NCI-H1092 treated with DMSO at 0.1 percent for 48 hours (cell line): ENCODE measurements around the gene CYB561.
A peak's percentile ranks its signal among the peaks of the same experiment; 100 is the strongest.
"Not testable (repeated sequence)": the region's sequence is repeated elsewhere in the genome, so short reads cannot be mapped to it uniquely, and the experiment has no call there.

Experiments used
- DNase-seq: peaks from one replicate; lab custom pipeline; 2025; lab: John Stamatoyannopoulos, UW

CYB561 gene

DNA sequence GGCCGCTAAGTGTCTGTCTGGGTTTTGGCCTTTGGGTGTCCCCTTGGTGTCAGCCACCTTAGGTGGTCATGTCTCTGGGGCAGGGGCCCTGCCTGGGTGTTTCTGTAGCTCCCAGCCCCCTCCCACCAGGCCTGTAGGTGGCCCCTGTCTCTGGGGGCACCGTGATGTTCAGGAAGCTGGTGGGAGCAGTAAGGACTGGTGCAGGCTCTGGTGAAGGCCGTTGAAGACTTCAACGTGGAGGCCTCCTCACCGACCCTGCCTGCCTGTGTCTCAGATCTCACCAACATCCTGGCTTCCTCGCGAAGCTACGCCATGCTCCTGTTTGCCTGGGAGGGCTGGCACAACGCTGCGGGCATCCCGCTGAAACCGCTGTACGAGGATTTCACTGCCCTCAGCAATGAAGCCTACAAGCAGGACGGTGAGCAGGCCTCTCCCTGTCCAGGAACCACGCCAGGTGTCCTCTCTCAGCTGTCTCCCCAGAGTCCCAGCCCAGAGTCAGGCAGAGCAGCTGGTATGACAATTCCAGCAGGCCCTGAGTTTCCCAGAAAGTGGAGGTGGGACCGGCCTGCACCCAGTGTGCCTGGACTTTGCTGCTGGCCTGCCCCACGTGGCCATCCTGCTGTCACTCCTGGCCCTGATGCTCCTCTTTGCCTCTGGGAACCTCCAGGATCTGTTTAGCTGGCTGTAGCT is 33.5 kb upstream of the CYB561 start:
- DNase-seq: peak; percentile 57

DNA sequence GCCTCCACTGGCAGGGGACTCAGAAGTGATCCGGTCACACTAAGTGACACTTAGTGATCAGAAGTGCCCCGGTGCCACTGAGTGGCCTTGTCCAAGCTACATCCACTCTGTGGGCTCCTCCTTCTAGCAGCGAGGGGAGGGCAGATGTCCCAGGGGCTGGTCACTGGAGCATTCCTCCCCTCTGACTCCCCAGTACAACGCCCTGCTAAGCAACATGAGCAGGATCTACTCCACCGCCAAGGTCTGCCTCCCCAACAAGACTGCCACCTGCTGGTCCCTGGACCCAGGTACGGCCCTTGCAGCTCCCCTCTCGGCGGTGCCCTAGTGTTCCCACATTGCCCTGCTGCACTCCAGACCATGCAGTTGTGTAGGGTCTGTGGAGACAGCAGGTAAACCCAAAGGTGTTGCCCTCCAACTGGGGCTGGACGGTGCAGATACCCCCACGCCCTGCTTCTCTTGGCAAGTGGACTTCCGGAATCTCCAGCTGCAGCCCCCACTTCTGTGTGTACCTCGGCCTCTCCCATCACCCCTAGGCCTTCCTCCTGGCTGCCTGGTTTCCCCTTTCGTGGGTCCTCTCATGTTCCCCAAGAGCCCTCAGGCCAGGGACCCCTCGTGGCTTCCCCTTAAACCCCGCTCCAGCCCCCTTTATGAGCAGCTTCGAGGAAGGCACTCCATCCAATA is 32.8 kb upstream of the CYB561 start:
- peak; percentile 34 for DNase-seq

DNA sequence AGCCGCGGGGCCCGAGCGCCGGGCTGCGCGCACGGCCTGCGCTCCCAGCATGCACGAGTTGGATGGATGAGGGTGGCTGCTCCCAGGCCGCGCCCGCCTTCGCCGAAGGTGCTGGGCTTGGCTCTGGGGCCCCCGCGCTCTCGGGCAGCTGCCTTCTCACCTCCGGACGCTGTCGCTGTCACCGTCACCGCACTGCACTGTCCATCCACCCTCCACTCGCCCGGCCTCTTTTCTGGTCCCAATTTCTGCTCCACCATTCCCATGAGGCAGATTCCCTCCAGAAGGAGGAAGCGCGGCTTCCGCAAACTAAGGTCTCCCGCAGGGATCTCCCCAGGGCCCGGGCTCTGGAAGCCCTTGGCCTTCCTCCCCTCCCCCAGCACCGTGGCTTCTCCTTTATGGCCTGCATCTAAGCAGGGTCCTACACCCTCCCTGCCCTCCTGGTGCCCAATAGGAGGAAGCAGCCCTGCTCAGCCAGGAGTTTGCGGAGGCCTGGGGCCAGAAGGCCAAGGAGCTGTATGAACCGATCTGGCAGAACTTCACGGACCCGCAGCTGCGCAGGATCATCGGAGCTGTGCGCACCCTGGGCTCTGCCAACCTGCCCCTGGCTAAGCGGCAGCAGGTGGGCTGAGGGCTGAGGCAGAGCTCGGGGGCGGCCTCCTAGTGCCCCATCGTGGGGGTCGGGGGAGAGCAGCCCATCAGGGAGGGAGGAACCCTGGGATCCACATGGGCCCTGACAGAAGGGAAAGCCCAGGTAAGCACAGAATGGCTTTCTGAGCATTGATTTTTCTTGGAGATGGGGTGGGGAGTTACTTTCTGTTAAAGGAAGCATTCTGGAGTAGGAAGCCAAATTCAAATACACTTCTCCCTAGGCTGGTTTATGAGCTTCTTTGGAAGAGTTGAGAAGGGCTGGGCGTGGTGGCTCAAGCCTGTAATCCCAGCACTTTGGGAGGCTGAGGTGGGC is 31.7 kb upstream of the CYB561 start:
- DNase-seq: peak; percentile 66

DNA sequence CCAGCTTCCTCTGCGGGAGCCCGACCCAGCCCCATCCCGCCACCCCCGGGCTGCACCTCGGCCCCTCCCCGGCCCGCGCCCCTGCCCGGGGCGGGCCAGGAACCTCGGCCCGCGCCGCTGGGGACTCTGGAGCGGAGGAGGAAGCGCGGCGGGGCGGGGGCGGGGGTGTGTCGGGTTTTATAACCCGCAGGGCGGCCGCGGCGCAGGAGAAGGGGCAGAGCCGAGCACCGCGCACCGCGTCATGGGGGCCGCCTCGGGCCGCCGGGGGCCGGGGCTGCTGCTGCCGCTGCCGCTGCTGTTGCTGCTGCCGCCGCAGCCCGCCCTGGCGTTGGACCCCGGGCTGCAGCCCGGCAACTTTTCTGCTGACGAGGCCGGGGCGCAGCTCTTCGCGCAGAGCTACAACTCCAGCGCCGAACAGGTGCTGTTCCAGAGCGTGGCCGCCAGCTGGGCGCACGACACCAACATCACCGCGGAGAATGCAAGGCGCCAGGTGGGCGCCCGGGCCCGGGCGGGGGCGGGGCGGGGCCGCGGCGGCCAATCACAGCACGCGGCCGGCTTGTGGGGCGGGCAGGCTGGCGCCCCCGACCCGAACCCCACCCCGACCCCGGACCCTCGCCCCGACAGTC is 30.9 kb upstream of the CYB561 start, which contains the start of gene ACE:
Gene ACE (plus strand): TSS at position 208 of the 626 bp plus-strand sequence. CDS start 34 bp downstream, at position 242.
- DNase-seq: peak; percentile 63

DNA sequence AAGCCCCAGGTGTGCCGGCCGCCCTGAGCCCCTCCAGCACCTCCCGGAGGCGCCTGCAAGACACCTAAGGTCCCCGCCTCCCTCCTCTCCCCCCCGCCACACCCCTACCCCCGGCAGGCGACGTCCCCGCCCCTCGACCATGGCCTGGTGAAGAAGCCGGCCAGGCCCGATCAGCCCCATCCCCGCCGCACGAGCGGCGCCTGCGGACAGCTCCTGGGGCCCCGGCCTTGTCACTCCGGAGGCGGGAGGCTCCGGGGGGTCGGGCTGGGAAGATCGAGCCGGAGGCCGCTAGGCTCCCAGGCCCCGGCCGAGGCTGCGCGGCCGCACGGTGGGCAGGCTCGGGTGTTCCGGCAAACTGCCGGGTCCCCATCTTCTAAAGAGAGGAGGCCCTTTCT is 30.4 kb upstream of the CYB561 start:
- DNase-seq: peak; percentile 60

DNA sequence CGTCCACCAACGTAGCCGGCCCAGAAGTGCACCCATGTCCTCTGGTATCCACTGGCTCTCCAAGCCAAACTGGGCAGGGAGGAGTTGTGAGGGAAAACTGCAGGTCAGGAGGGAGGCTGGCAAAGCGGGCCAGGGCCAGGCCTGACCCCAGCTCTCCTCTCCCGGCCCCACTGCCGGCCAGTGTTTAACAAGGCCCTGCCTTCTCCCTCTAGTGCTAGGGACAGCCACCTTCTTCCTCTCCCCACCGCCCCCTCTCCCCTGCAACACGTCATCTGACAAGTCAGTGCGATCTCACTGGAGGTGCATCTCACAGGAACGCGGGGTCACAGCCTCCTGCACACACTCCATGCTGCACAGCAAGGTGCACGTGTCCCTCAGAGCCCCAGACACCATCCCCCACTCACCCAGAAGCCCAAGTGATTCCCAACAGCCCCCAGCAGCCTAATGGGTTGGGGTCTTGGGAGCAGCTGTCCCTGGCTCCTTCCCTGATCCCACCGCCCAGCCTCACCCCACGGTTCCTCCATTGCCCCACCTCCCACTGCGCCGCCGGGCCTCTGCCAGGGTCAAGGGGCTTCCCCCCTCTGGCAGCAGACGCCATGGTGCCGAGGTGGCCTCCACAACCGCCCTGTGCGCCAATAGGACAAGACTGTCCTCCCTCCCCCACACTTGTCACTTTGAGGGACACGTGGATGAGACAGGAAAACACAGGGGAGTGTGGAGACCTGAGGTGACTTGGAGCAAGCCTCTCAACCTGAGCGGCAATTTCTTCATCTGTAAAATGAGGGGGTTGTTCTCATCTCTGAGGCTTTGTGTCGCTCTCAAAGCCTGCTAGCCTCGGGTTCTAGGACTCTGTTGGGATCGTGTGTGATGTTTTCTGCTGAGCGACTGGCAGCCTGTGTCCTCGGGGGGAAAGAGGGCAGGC is 29.6 kb upstream of the CYB561 start:
- DNase-seq: no peak

DNA sequence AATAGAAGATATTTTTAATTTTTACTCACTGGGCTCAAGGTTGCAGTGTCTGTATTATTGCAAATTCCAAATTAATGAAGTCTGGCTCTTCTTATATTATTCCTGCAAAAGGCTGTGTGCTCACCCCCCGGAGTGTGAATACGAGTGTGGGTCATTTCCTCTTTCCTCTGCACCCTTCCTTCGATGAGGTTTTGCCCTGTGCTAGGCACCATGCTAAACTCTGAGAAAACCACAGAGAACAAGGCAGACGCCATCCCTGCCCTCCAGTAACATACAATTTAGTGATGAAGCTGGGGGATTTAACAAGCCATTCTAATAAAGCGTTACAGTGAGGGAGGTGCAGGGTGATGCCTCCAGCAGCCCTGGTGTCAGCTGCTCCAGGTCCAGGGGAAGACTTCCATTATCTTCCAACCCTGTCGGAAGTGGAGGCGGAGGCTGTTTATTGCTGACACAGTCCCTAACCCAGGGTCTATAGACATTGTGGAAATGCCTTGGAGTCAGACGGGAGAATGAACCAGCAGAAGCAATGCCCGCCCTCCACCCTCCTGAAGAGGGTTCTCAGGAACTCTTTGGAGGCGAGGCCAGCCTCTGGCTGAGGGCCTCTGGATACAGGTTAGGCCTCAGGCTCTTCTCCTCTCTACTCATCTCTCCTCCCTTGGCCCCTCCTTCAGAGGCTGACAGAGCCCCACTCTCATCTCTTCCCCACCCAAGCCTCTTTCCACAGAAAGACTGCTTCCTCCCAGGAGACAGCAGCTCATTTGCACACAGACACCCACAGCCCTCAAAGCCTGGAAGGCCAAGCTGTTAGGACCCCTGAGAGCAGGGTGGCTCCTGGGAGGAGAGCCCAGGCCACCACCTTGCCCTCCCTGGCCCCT is 28.7 kb upstream of the CYB561 start:
- no peak for DNase-seq

DNA sequence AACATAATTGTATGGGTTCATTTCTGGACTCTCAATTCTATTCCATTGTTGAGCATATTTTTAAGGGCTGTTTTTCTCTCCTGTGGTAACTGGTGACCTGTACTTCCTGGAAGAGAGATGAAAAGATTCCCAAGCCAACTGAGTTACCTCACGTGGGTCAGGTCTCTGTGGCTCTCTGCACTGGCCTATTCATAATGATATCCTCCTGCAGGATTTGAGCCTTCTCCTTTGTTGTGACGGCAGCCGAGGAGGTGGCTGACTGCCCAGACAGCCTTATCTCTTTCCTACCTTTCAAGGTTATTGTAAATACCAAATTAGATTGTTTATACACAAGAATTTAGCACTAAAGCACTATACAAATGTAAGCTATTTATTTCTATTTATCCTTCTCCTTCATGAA is 28.1 kb upstream of the CYB561 start:
- peak; percentile 18 for DNase-seq

DNA sequence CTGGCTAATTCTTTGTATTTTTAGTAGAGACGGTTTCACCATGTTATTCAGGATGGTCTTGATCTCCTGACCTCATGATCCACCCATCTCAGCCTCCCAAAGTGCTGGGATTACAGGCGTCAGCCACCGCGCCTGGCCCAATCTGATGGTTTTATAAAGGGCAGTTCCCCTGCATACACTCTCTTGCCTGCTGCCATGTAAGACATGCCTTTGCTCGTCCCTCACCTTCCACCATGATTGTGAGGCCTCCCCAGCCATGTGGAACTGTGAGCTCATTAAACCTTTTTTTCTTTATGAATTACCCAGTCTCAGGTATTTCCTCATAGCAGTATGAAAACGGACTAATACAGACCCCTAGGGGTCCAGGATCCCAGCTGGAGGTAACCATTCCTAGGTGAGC is 22.0 kb upstream of the CYB561 start:
- not testable (repeated sequence) for DNase-seq

DNA sequence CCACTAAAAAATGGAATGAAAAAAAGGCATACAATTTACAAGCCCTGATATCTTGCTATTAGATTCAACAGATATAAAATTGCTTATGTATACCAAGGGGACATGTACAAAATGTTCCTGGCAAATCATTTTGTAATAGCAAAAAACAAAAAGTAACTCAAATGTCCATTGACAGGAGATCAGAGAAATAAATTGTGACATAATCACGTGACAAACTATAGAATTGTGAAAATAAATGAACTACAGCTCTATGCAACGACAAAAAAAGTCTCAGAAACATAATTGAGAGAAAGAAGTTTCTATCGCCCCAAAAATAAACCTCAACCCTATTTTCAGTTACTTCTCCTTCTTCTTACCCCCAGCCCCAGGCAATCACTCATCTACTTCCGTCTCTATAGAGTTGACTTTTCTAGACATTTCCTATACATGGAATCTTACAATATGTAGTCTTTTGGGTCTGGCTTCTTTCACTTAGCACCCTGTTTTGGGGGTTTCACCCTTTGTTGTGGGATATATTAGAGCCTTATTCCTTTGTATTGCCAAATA is 18.7 kb upstream of the CYB561 start:
- DNase-seq: no peak

DNA sequence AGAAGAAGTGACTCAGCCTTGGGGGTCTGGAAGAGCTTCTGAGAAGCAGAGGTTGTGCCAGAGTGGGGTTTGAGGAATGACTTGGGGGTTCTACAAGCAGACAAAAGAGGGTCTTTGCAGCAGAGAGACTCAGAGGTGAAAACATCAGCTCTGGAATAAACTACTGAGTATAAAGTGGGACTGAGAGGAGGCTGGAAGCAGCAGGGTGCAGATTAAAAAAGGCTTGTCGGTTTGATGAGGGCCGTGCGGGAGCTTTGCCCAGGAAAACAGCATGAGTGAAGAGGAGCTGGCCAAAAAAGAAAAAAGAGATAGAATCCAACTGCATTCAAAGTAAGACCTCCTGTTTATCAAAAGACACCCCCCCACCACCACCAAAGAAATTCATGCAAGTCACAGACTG is 17.7 kb upstream of the CYB561 start:
- peak; percentile 13 for DNase-seq

DNA sequence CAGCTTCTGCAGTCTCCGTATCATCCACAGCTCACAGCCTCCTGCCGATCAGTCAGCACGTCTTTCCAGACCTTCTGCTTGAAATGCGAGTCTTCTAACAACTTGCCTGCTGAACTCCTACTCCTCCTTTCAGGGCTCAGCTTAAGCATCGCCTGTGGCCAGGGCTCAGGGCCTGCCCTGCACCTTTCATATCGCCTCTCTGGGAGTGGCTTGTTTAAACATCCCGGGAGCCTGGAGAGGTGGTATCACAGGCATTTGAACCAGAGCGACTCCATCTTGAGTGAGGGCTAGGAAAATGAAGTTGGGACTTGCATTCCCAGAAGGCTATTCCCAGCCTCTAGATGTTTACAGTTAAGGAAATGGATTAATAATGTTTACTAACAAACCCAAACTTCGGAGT is 13.9 kb upstream of the CYB561 start:
- no peak for DNase-seq

DNA sequence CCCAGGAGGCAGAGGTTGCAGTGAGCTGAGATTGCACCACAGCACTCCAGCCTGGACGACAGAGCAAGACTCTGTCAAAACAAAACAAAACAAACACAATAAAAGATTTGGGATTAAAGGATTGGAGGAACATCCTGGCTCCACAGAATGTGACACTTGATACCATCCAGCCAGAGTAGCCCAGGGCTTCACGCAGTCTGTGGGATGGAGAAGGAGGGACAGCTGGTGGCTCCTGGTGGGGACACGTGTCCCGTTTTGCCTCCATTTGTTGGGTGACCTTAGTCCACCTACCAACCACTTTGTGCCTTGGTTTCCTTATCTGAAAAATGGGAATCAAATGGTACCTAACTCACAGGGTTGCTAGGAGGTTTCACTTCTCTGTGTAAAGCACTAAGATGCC is 12.4 kb upstream of the CYB561 start:
- DNase-seq: no peak

DNA sequence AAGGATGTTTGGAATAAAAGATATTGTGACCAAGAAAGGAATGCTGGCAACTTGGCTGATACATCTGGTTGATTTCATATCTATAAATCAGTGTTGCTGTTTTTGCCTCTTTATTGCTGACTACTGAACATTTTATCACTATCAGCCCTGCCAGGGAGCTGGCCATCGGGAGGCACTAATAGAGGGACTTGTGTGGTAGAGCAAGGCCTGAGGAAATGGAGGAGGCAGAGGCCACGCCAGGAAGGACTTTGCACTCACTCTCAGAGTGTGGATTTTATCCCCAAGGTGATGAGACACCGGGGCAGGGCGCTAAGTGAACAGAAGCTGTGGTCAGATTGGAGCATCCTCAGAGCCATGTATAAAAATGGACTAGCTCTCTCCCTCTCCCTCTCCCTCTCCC is 9.3 kb upstream of the CYB561 start:
- DNase-seq: no peak

DNA sequence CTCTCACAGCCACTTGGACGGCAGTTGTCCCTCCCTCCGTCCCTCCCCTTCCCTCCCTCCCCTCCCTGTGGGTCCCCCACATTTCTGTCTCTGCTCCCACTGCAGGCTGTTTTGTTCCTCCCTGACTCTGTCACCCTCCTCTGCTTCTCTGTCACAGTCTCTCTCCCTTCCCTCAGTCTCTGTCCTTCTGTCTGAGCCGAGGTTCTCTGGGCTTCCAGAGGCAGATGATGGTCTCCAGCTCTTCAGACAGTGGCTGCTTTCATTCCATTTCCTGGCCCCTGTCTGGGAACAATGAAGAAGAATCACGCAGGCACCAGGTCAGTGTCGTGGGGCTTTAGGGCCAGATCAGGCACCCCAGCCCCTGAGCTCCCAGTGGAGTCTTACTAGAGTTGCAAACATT is 8.8 kb upstream of the CYB561 start:
- DNase-seq: no peak

DNA sequence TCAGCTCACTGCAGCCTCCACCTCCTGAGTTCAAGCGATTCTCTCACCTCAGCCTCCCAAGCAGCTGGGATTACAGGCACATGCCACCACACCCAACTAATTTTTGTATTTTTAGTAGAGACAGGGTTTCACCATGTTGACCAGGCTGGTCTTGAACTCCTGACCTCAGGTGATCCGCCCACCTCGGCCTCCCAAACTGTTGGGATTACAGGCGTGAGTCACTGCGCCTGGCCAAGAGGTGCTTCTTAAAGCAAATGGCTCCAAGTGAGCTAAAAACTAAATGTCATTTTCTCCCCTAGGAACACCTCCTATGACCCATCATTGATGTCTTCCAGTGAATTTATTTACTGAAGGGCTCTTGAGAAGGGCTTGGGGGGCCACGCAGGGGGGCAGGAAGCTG is 8.3 kb upstream of the CYB561 start:
- not testable (repeated sequence) for DNase-seq

DNA sequence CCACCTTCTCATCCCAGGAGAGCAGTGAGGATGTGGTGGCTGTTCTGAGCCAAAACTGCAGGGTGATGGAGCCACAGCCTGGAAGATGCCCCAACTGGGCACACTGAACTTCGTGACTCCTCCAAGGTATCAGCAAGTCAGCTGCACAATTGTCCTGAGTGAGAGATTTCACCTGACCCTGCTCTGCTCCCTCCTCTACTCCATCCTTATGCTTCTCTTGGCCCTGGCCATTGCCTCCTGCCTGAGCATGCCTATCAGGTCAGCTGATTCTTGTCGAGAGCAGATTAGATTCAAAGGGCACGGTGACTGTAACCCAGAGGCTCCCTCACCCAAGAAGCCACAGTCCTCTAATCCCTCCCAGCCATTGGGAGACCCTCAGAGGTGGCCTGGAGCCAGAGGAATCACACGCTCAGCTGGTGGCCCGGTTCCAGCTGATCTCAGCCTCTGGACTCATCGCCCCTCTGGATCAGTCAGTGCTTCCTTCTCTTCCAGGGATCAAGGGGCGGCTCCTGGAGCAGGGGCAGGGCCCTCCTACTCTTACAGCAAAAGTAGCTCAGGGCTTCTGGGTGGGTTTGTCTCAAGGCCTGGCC is 7.0 kb upstream of the CYB561 start:
- peak; percentile 23 for DNase-seq

DNA sequence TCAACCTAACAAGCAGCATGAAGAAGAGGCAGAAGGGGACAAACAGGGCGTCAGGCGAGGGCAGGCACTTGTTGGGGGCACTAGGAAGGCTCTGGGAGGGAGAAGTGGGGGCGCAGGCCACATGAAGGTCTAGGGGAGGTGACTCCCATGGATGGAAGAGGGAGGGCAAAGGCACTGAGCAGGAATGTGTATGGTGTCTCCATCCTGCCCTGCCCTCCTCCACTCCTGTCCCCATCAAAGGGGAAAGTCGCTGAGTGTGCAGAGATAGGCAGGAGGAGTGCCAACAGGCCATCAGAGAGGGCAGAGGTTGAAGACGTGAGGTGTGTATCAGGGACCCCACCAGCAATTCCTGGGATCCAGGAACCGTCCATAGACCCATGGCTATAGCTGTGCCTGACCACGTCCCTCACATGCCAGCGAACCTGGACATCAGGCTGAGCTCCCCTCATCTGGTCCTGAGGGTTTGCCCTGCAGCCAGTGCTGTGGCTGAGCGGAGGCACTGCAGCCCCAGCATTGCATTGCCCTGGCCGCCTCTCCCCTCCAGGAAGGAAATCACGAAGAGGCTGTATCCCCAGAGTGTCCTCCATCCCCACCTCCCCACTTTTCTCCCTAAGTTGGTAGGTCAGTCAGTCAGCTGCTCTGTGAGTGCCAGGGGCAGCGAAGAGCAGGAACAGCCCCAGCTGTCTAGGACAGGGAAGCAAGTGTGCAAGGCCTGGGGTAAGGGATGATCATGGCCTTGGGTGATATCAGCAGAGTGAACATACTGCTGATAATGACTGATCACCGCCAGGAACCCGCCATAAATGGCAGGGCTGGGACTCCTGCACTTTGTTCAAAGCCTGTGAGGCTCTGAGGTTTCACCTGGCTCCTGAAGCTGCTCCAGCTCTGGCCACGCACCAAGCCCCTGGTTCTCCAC is 6.2 kb upstream of the CYB561 start:
- no peak for DNase-seq
